Neural cell (in vitro differentiated cells): ENCODE results near the gene AARS2.

Source experiments
- CTCF ChIP-seq: fragments of 450-650 bp; IDR thresholded peaks from 2 replicates; pipeline ENCODE4 v1.5.1; 2014; ENCODE audit warnings: antibody characterized with exemption, mild to moderate bottlenecking, moderate library complexity; ENCODE audit not compliant: poor library complexity, severe bottlenecking
- EZH2 ChIP-seq: fragments of 200-600, 300-800 bp; shearing (Covaris generic), sonication (generic); IDR thresholded peaks from 2 replicates; pipeline ENCODE4 v1.6.1; 2014; ENCODE audit warnings: antibody characterized with exemption, low read length, borderline replicate concordance, mild to moderate bottlenecking; ENCODE audit not compliant: insufficient read depth, poor library complexity, severe bottlenecking
- POLR2AphosphoS5 ChIP-seq: IDR thresholded peaks from 2 replicates; pipeline ENCODE4 v1.6.1; 2012
- REST ChIP-seq: IDR thresholded peaks from 2 replicates; pipeline ENCODE4 v1.6.1; 2012; ENCODE audit warnings: borderline replicate concordance
- TAF1 ChIP-seq: IDR thresholded peaks from 2 replicates; pipeline ENCODE4 v1.6.1; 2012; ENCODE audit warnings: low read depth

GRCh38 chr6:44297063-44298038, 15.8 kb downstream of the AARS2 start:
- TF ChIP-seq POLR2AphosphoS5: peak; percentile 47
- no peak for TF ChIP-seq CTCF
- TF ChIP-seq TAF1: peak; percentile 35
- peak; percentile 25 for TF ChIP-seq REST
- TF ChIP-seq EZH2: no peak
